ENCODE data around the gene PACSIN3.

The PACSIN3 gene

GRCh38 chr11:47186076-47186699 lies at the start of gene PACSIN3:
PACSIN3 (minus strand) TSS chr11:47186434; CDS start chr11:47182727, 3,707 bp downstream.
- in situ Hi-C loops (cut with HindIII; ENCODE audit: low pct_unique_long_range_greater_than_20kb, low sequenced_read_pairs) = no loop called here
- DNase-seq (ENCODE audit: low read depth in 1 of 2, low spot score in 1 of 2) = peak; percentile 73 to 79
- TF ChIP-seq JUND (IDR thresholded peaks at IDR 0.05; ENCODE audit: low read depth) = no peak

GRCh38 chr11:47235163-47235562 lies 48.9 kb upstream of the PACSIN3 start:
- no peak for TF ChIP-seq JUND (IDR thresholded peaks at IDR 0.05; ENCODE audit: low read depth)
- in situ Hi-C loops (cut with HindIII; ENCODE audit: low pct_unique_long_range_greater_than_20kb, low sequenced_read_pairs) = no loop called here
- DNase-seq (ENCODE audit: low read depth in 1 of 2, low spot score in 1 of 2) = no peak

GRCh38 chr11:47234669-47235100 lies 48.5 kb upstream of the PACSIN3 start:
- peak in 1 of 2 experiments; percentile 54 for DNase-seq (ENCODE audit: low read depth in 1 of 2, low spot score in 1 of 2)
- in situ Hi-C loops (cut with HindIII; ENCODE audit: low pct_unique_long_range_greater_than_20kb, low sequenced_read_pairs) = no loop called here
- no peak for TF ChIP-seq JUND (IDR thresholded peaks at IDR 0.05; ENCODE audit: low read depth)

GRCh38 chr11:47233989-47234668 lies 47.9 kb upstream of the PACSIN3 start:
- DNase-seq (ENCODE audit: low read depth in 1 of 2, low spot score in 1 of 2) = peak in 1 of 2 experiments; percentile 77
- in situ Hi-C loops (cut with HindIII; ENCODE audit: low pct_unique_long_range_greater_than_20kb, low sequenced_read_pairs) = no loop called here
- no peak for TF ChIP-seq JUND (IDR thresholded peaks at IDR 0.05; ENCODE audit: low read depth)

GRCh38 chr11:47233051-47233450 lies 46.8 kb upstream of the PACSIN3 start:
- no peak for DNase-seq (ENCODE audit: low read depth in 1 of 2, low spot score in 1 of 2)
- in situ Hi-C loops (cut with HindIII; ENCODE audit: low pct_unique_long_range_greater_than_20kb, low sequenced_read_pairs) = no loop called here
- no peak for TF ChIP-seq JUND (IDR thresholded peaks at IDR 0.05; ENCODE audit: low read depth)

- no peak for TF ChIP-seq JUND (IDR thresholded peaks at IDR 0.05; ENCODE audit: low read depth)
- no peak for DNase-seq (ENCODE audit: low read depth in 1 of 2, low spot score in 1 of 2)
- in situ Hi-C loops (cut with HindIII; ENCODE audit: low pct_unique_long_range_greater_than_20kb, low sequenced_read_pairs) = no loop called here
Measured at GRCh38 chr11:47229161-47229560, 42.9 kb upstream of the PACSIN3 start.

GRCh38 chr11:47225552-47226400 lies 39.5 kb upstream of the PACSIN3 start:
- no peak for TF ChIP-seq JUND (IDR thresholded peaks at IDR 0.05; ENCODE audit: low read depth)
- no peak for DNase-seq (ENCODE audit: low read depth in 1 of 2, low spot score in 1 of 2)
- in situ Hi-C loops (cut with HindIII; ENCODE audit: low pct_unique_long_range_greater_than_20kb, low sequenced_read_pairs) = no loop called here

- DNase-seq (ENCODE audit: low read depth in 1 of 2, low spot score in 1 of 2) = no peak
- TF ChIP-seq JUND (IDR thresholded peaks at IDR 0.05; ENCODE audit: low read depth) = no peak
- in situ Hi-C loops (cut with HindIII; ENCODE audit: low pct_unique_long_range_greater_than_20kb, low sequenced_read_pairs) = no loop called here
Measured at GRCh38 chr11:47222696-47223095, 36.5 kb upstream of the PACSIN3 start.

GRCh38 chr11:47220401-47220821 lies 34.2 kb upstream of the PACSIN3 start:
- in situ Hi-C loops (cut with HindIII; ENCODE audit: low pct_unique_long_range_greater_than_20kb, low sequenced_read_pairs) = no loop called here
- no peak for TF ChIP-seq JUND (IDR thresholded peaks at IDR 0.05; ENCODE audit: low read depth)
- DNase-seq (ENCODE audit: low read depth in 1 of 2, low spot score in 1 of 2) = no peak

- peak in 1 of 2 experiments; percentile 58 for DNase-seq (ENCODE audit: low read depth in 1 of 2, low spot score in 1 of 2)
- no peak for TF ChIP-seq JUND (IDR thresholded peaks at IDR 0.05; ENCODE audit: low read depth)
- in situ Hi-C loops (cut with HindIII; ENCODE audit: low pct_unique_long_range_greater_than_20kb, low sequenced_read_pairs) = no loop called here
Measured at GRCh38 chr11:47216121-47216798, 30.0 kb upstream of the PACSIN3 start.

GRCh38 chr11:47215366-47215910 lies 29.2 kb upstream of the PACSIN3 start:
- in situ Hi-C loops (cut with HindIII; ENCODE audit: low pct_unique_long_range_greater_than_20kb, low sequenced_read_pairs) = no loop called here
- DNase-seq (ENCODE audit: low read depth in 1 of 2, low spot score in 1 of 2) = peak; percentile 50 to 86
- TF ChIP-seq JUND (IDR thresholded peaks at IDR 0.05; ENCODE audit: low read depth) = no peak

Data from T47D (cell line).